HG02840 (cell line): Measurements from ENCODE around the gene SLC6A13.
"Not testable (repeated sequence)": the region's sequence is repeated elsewhere in the genome, so short reads cannot be mapped to it uniquely, and the experiment has no call there.

Source experiments
- ATAC-seq: cut with Tn5 transposase; IDR thresholded peaks from one replicate; pipeline ENCODE4 v1.9.1; 2021; ENCODE audit warnings: mild to moderate bottlenecking, moderate library complexity, moderate number of reproducible peaks; ENCODE audit not compliant: unreplicated experiment, low FRiP score

The SLC6A13 gene

GRCh38 chr12:218728-219590, 43.7 kb downstream of the SLC6A13 start:
- ATAC-seq, result no peak

GRCh38 chr12:218221-218620, 44.4 kb downstream of the SLC6A13 start:
- ATAC-seq, result no peak

GRCh38 chr12:217029-217428, 45.6 kb downstream of the SLC6A13 start:
- not testable (repeated sequence) for ATAC-seq

- no peak for ATAC-seq
Measured at GRCh38 chr12:215116-215515, 47.5 kb downstream of the SLC6A13 start.

GRCh38 chr12:214003-214741, 48.5 kb downstream of the SLC6A13 start, which contains the start of gene SLC6A12:
TSS of gene SLC6A12 (minus strand) at chr12:214157. CDS start at chr12:209986, 4,171 bp downstream.
- no peak for ATAC-seq

- no peak for ATAC-seq
Measured at GRCh38 chr12:213527-213932, 49.1 kb downstream of the SLC6A13 start.

- no peak for ATAC-seq
Measured at GRCh38 chr12:212715-213526, 49.7 kb downstream of the SLC6A13 start.

GRCh38 chr12:212415-212714, 50.3 kb downstream of the SLC6A13 start:
- ATAC-seq, result no peak

GRCh38 chr12:211639-212414, 50.8 kb downstream of the SLC6A13 start:
- ATAC-seq, result no peak

GRCh38 chr12:211142-211465, 51.5 kb downstream of the SLC6A13 start:
- no peak for ATAC-seq

GRCh38 chr12:210277-211141, 52.1 kb downstream of the SLC6A13 start:
- ATAC-seq, result no peak

GRCh38 chr12:209851-210250, 52.8 kb downstream of the SLC6A13 start:
- no peak for ATAC-seq

- no peak for ATAC-seq
Measured at GRCh38 chr12:209246-209645, 53.4 kb downstream of the SLC6A13 start.

GRCh38 chr12:208813-209212, 53.8 kb downstream of the SLC6A13 start:
- no peak for ATAC-seq

- no peak for ATAC-seq
Measured at GRCh38 chr12:207804-208203, 54.8 kb downstream of the SLC6A13 start.

- ATAC-seq, result no peak
Measured at GRCh38 chr12:206746-207440, 55.7 kb downstream of the SLC6A13 start.

GRCh38 chr12:205026-205425, 57.6 kb downstream of the SLC6A13 start:
- ATAC-seq, result no peak

GRCh38 chr12:204261-204678, 58.4 kb downstream of the SLC6A13 start:
- ATAC-seq, result no peak
